KOPT-K1 (cell line): ENCODE data around the gene MTPN.

ENCODE experiments used
- H3K27ac ChIP-seq: fragments of 200-600 bp; sonication (generic); 2 replicates; pipeline ENCODE4 v1.5.1; 2016; ENCODE audit warnings: antibody characterized with exemption, mild to moderate bottlenecking, low read depth, low read length; ENCODE audit not compliant: poor library complexity, severe bottlenecking
- H3K36me3 ChIP-seq: fragments of 200-600 bp; sonication (generic); 2 replicates; pipeline ENCODE4 v1.5.1; 2017; ENCODE audit warnings: antibody characterized with exemption, mild to moderate bottlenecking, low read length, moderate library complexity; ENCODE audit not compliant: insufficient read depth
- H3K9me3 ChIP-seq: fragments of 200-600 bp; sonication (generic); 2 replicates; pipeline ENCODE4 v1.5.1; 2017; ENCODE audit warnings: antibody characterized with exemption, low read length, mild to moderate bottlenecking; ENCODE audit not compliant: insufficient read depth, poor library complexity, severe bottlenecking

Gene MTPN

DNA sequence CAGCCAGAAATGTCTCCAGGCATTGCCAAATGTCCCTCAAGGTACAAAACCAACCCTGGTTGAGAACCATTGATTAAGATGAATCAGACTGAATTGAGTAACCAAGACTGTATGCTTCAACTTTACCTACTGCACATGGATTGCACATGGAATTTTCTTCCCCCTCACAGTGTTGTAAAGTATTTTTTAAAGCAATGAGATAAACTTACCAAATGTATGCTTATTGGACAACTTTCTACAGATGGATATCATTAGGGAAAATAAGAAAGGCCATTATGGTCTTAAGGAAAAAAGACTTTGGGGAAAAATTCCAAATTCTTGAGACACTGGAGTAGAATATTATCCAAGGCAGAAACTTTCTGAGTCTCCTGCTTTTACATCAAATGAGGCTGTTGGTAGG, 20.9 kb upstream of the MTPN start:
- H3K9me3 ChIP-seq, result no peaks in the 10 kb centered on the region
- no peaks in the 10 kb centered on the region for H3K36me3 ChIP-seq
- H3K27ac ChIP-seq, result no peak overlapping the region

DNA sequence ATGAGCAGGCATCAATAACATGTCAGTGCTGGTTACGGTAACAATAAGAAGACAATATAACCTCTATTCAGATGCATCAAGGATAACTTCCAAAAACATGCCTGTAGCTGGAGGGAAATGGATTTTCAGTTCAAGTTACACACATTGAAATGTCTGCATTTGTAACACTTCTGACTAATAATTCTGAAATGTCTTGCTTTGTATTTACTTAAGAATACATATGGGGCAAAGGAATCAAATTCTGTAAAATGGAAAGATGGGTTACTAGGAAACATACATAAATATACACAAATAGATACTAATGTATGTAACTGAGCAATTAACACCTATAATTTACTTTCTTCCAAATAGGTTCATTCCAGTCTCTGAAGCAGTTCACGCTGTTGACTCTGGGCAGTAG, 18.6 kb upstream of the MTPN start:
- no peaks in the 10 kb centered on the region for H3K9me3 ChIP-seq
- H3K27ac ChIP-seq, result no peak overlapping the region
- H3K36me3 ChIP-seq, result no peaks in the 10 kb centered on the region

GRCh38 chr7:135994466-135995205, 17.5 kb upstream of the MTPN start:
- no peaks in the 10 kb centered on the region for H3K9me3 ChIP-seq
- H3K36me3 ChIP-seq, result no peaks in the 10 kb centered on the region
- no peak overlapping the region for H3K27ac ChIP-seq

GRCh38 chr7:135993950-135994349, 16.8 kb upstream of the MTPN start:
- no peaks in the 10 kb centered on the region for H3K36me3 ChIP-seq
- no peaks in the 10 kb centered on the region for H3K9me3 ChIP-seq
- peak overlapping the region; percentile 35 for H3K27ac ChIP-seq

DNA sequence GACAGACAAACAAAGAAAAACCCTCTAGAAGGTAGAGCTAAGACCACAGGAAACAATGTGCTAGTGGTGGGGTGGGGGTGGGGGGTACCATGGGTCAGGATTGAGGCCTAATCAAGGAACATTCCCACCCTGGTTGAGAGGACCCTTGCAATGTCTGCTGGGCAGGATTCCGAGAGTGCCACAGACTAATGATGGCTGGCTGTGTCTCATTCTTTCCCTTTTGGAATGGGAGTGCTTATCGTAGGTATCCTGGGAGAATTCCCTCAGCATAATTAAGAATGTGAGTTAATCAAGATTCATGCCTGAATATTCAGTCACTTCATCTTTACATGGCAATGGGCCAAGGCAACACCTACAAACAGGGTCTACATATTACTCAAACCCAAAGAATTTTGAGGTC, 14.7 kb upstream of the MTPN start:
- Histone ChIP-seq H3K27ac (no peak overlapping the region), H3K36me3 (0 out of 2 replicates have a peak, but pooled peaks cover 4% of the 10 kb centered on the region), H3K9me3 (no peaks in the 10 kb centered on the region)

DNA sequence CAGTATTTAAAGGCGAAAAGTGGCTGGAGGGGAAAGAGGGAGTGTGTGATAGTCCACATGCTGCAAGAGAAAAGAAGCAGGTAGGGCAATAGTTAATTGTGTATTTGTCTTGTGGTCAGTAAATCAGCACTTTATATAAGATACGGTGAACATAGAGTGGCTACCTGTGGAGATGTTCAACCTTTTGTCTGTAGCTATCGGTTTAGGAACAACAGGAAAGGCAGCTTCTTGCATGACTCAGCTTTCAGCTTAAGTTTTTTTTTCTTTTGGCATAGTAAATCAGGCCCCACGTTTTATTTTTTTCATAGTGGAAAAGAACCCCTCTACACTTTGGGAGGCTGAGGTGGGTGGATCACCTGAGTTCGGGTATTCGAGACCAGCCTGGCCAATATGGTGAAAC, 14.2 kb upstream of the MTPN start:
- H3K9me3 ChIP-seq, result no peaks in the 10 kb centered on the region
- H3K36me3 ChIP-seq, result 0 out of 2 replicates have a peak, but pooled peaks cover 4% of the 10 kb centered on the region
- H3K27ac ChIP-seq, result no peak overlapping the region

GRCh38 chr7:135990258-135990657, 13.1 kb upstream of the MTPN start:
- H3K27ac ChIP-seq, result no peak overlapping the region
- H3K36me3 ChIP-seq, result peaks cover 8% of the 10 kb centered on the region; the same call in 1 of the 2 replicates
- peaks cover 7% of the 10 kb centered on the region for H3K9me3 ChIP-seq

GRCh38 chr7:135981958-135982646, 4.9 kb upstream of the MTPN start:
- H3K9me3 ChIP-seq, result peaks cover 11% of the 10 kb centered on the region
- peaks cover 4% of the 10 kb centered on the region; the same call in 1 of the 2 replicates for H3K36me3 ChIP-seq
- H3K27ac ChIP-seq, result peak overlapping the region; percentile 71

DNA sequence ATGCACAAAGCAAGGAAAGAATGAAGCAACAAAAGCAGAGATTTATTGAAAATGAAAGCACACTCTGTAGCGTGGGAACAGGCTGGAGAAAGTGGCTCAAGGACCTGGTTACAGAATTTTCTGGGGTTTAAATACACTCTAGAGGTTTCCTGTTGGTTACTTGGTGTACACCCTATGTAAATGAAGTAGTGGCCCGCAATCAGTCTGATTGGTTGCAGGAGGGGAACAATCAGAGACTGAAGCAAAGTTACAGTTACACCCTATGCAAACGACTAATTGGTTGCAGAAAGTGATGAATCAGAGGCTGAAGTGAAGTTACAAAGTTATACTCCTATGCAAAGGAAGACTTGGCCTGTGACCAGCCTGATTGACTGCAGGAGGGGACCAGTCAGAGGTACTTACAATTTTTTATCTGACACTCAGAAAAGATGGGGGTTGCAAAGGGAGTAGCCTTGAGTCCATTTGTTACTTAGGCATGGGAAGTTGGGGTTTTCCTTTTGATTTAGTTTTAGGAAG, 3.6 kb upstream of the MTPN start:
- Histone ChIP-seq H3K27ac (peak overlapping the region; percentile 71), H3K9me3 (peaks cover 8% of the 10 kb centered on the region), H3K36me3 (peaks cover 4% of the 10 kb centered on the region; the same call in 1 of the 2 replicates)

GRCh38 chr7:135980012-135980551, 2.9 kb upstream of the MTPN start:
- peaks cover 1% of the 10 kb centered on the region for H3K9me3 ChIP-seq
- peak overlapping the region; percentile 71 for H3K27ac ChIP-seq

GRCh38 chr7:135979471-135980011, 2.4 kb upstream of the MTPN start:
- Histone ChIP-seq H3K36me3 (peaks cover 9% of the 10 kb centered on the region), H3K27ac (peak overlapping the region; percentile 71), H3K9me3 (no peaks in the 10 kb centered on the region)

More at GRCh38 chr7:135980012-135980551, 2.9 kb upstream of the MTPN start:
- peaks cover 5% of the 10 kb centered on the region; the same call in 1 of the 2 replicates for H3K36me3 ChIP-seq

DNA sequence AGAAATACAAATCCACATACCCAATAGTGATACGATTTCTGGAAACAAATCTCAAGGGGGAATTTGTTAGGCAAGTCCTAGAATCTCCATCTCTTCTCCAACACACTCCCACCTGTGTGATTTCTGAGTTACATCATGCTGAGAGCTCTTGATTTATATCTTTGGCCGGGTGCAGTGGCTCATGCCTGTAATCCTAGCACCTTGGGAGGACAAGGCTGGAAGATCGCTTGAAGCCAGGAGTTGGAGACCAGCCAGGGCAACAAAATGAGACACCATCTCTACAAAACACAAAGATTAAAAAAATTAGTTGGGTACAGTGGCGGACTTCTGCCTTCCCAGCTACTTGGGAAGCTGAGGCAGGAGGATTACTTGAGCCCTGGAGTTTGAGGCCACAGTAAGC, 1.5 kb upstream of the MTPN start:
- peaks cover 19% of the 10 kb centered on the region for H3K36me3 ChIP-seq

DNA sequence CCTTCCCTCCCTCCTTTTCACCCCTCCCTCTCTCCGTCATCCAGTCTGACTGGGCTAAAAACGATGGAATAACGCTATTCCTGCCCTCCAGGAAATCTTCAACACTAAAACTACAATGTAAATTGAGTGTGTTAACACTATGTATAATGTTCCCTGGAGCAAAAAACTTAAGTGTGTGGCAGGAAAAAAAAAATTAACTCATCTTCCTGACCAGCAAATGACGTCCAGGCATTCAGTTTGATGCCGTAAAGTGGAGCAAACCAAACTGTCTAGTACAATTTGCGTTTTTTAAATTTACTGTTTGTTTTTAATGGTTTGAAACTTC, 545 bp upstream of the MTPN start:
- Histone ChIP-seq H3K27ac (peak overlapping the region; percentile 83), H3K9me3 (no peaks in the 10 kb centered on the region), H3K36me3 (peaks cover 28% of the 10 kb centered on the region)

More for the DNA sequence above, 1.5 kb upstream of the MTPN start:
- H3K9me3 ChIP-seq, result no peaks in the 10 kb centered on the region
- peak overlapping the region; percentile 71 for H3K27ac ChIP-seq

GRCh38 chr7:135976312-135977006, 700 bp downstream of the MTPN start:
- H3K27ac ChIP-seq, result peak overlapping the region; percentile 83
- H3K36me3 ChIP-seq, result peaks cover 40% of the 10 kb centered on the region
- no peaks in the 10 kb centered on the region for H3K9me3 ChIP-seq

- Histone ChIP-seq H3K36me3 (peaks cover 49% of the 10 kb centered on the region), H3K9me3 (no peaks in the 10 kb centered on the region), H3K27ac (peak overlapping the region; percentile 2)
These were observed 2.0 kb downstream of the MTPN start for GRCh38 chr7:135975166-135975565.
